Measurements from ENCODE around the gene CAPN14. TPM values are rescaled to one million over a fixed set of nuclear protein-coding genes. Genes with fewer than 3 reads are reported as not detected.

Gene CAPN14
- total RNA-seq, 2 experiments from 2014 or later = 0.59 to 0.69 TPM

DNA sequence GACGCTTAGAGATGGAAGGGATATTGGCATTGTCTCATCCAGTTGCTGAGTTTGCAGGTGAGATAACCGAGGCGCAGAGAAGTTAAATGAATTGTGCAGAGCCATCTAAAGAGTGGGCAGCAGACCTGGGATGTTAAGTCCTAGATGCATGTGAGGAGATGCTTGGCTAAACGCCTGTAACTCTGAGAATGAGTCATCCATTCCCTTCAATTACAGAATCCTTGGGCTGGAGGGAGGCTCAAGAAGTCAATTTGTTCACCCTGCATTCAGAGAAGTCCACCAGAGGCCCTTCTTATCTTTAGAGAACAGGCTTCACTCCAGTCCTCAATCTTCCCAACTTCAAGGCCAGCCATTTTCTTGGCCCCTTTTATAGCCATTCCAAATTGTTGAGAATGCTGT is 18.2 kb upstream of the CAPN14 start:
- TF ChIP-seq, protein P1, sequence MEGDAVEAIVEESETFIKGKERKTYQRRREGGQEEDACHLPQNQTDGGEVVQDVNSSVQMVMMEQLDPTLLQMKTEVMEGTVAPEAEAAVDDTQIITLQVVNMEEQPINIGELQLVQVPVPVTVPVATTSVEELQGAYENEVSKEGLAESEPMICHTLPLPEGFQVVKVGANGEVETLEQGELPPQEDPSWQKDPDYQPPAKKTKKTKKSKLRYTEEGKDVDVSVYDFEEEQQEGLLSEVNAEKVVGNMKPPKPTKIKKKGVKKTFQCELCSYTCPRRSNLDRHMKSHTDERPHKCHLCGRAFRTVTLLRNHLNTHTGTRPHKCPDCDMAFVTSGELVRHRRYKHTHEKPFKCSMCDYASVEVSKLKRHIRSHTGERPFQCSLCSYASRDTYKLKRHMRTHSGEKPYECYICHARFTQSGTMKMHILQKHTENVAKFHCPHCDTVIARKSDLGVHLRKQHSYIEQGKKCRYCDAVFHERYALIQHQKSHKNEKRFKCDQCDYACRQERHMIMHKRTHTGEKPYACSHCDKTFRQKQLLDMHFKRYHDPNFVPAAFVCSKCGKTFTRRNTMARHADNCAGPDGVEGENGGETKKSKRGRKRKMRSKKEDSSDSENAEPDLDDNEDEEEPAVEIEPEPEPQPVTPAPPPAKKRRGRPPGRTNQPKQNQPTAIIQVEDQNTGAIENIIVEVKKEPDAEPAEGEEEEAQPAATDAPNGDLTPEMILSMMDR (IDR thresholded peaks at IDR 0.05) = no peak
- POLR2A ChIA-PET = no interaction called here

DNA sequence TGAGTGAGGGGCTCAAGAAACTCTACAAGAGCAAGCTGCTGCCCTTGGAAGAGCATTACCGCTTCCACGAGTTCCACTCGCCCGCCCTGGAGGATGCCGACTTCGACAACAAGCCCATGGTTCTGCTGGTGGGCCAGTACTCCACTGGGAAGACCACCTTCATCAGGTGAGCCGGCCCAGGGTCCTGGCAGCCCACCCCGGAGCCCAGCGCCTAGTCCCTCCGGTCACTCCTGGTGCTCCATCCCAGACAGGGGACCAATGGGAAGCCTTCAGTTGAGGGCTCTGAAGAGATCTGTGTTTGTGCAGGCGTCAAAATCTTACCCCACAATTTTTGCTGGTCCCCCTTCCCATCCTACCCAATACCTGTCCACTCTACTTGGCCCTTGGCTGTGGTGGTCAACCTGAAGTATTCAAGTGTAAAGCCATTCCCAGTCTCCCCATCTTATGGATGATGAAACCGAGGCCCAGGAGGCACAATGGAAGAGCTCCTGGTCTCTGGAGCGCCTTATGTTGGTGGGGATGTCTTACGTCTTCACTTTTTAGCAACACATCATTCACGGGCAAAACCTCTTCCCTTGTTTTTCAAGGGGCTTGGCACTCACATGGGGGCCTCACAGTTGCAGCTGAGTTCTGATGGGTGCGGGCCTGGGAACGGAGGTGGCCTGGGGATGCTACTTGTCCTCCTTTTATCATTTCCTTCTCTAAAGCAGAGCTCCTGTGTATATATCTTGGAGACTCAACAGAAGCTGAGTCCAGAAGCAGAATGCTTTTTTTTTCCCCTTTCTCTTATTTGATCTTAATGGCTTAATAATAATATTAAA is 17.6 kb upstream of the CAPN14 start:
- H3K27ac Mint-ChIP-seq = no peak overlapping the region
- POLR2A ChIA-PET = no interaction called here
- intact Hi-C loops (cut with micrococcal nuclease) = no loop called here

More for the DNA sequence above, 18.2 kb upstream of the CAPN14 start:
- ATAC-seq = no peak
- CTCF ChIA-PET = no interaction called here
- Mint-ChIP-seq H3K9me3 (no peaks in the 10 kb centered on the region), H3K4me1 (ENCODE audit: low read depth) (peaks cover 12% of the 10 kb centered on the region), H3K27ac (no peak overlapping the region), H3K4me3 (peak overlapping the region; percentile 30), H3K36me3 (ENCODE audit: low read depth) (no peaks in the 10 kb centered on the region), H3K27me3 (no peaks in the 10 kb centered on the region)
- intact Hi-C loops (cut with micrococcal nuclease) = no loop called here
- no peak for DNase-seq

DNA sequence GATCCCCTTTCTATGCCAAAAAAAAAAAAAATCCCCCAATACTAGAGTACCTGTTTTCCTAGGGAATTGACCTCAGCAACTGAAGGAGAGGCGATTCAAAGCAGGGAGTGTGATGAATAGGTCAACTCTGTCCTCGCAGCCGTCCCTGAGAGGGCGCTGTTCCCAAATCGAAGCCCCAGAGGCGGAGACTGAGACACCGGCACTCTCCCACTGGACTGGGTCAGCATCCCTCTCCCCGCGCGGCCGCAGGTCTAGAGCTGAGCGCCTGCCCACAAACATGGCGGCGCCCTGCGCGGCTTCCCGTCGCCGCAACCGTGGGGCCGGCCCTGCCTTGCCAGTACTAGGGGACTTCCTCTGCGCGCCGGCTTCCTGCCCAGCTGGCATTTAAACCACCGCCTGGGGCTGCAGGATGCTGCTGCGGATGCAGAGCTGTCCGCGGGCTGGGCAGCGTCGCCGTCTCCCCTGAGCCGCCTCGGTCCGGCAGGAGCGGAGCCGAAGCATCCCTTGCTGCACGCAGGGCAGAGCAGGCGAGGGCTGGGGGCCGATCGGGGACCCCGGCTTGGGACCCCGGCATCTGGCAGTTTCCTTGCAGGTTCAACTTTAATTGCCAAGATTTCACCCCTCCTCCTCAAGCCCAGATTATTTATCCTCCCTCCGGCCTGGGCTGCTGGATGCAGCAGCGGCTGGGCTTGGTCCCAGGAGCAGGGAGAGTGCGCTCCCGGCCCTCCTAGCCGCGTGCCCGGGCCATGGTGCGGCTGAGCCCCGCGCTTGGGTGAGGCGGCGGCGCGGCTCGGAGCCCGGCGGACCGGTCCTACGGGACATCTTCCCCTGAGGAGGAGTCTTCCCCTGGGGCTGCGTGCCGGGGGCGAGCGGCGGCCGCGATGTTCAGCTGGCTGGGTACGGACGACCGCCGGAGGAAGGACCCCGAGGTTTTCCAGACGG is 16.7 kb upstream of the CAPN14 start, which contains the start of gene EHD3:
EHD3 (plus strand) TSS at position 412 of the 942 bp plus-strand sequence; CDS start at position 882, 470 bp downstream.
- peaks cover 12% of the 10 kb centered on the region for H3K4me1 Mint-ChIP-seq (ENCODE audit: low read depth)
- peak within 1 kb of the TSS; percentile 70 for H3K4me3 Mint-ChIP-seq
- intact Hi-C loops (cut with micrococcal nuclease) = no loop called here
- H3K27me3 Mint-ChIP-seq = no peaks in the 10 kb centered on the region
- H3K36me3 Mint-ChIP-seq (ENCODE audit: low read depth) = no peaks in the 10 kb centered on the region
- ChIA-PET CTCF (interaction anchor here (0.7 to 2.0 kb wide), 6 partner anchors 13 to 527 kb away, joined by 3 to 10 read pairs (median 3); no protein-coding TSS in a partner anchor), POLR2A (interaction anchor here (0.7 kb wide), 1 partner anchor 1121 kb away, joined by 3 read pairs; no protein-coding TSS in a partner anchor)
- H3K27ac Mint-ChIP-seq = no peak within 1 kb of the TSS
- no peaks in the 10 kb centered on the region for H3K9me3 Mint-ChIP-seq
- DNase-seq (peak; percentile 90), ATAC-seq (peak; percentile 98)
- TF ChIP-seq, protein P1 (IDR thresholded peaks at IDR 0.05) = peak; percentile 26

More for the DNA sequence above, 17.6 kb upstream of the CAPN14 start:
- TF ChIP-seq, protein P1 (IDR thresholded peaks at IDR 0.05) = no peak
- CTCF ChIA-PET = interaction anchor here (0.7 to 2.0 kb wide), 2 partner anchors 98 to 528 kb away, joined by 3 to 10 read pairs; no protein-coding TSS in a partner anchor
- Mint-ChIP-seq H3K4me1 (ENCODE audit: low read depth) (peaks cover 12% of the 10 kb centered on the region), H3K9me3 (no peaks in the 10 kb centered on the region), H3K36me3 (ENCODE audit: low read depth) (no peaks in the 10 kb centered on the region), H3K4me3 (peak overlapping the region; percentile 30), H3K27me3 (no peaks in the 10 kb centered on the region)
- no peak for DNase-seq
- ATAC-seq = no peak

DNA sequence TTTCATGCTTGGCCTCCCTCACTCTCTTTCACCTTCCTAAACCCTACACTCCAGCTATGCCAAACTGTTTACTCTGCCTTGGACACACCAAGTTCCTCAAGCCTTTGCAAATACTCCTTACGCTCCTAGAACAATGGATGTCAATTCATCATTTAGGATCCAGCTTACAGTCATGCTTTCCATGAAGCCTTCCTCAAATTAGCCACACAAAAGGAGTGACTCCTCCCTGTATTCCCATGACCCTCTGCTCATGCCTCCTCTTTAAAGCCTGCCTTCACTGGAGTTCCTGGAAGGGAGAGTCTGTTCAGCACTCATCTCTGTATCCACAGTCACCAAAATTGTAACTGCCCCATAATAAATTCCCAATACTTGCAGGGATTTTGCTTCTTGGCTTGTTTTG is 15.9 kb upstream of the CAPN14 start:
- Mint-ChIP-seq H3K27ac (no peak overlapping the region), H3K9me3 (no peaks in the 10 kb centered on the region), H3K27me3 (no peaks in the 10 kb centered on the region), H3K36me3 (ENCODE audit: low read depth) (no peaks in the 10 kb centered on the region), H3K4me1 (ENCODE audit: low read depth) (peaks cover 12% of the 10 kb centered on the region), H3K4me3 (peak overlapping the region; percentile 70)
- CTCF ChIA-PET = interaction anchor here (0.9 to 2.0 kb wide), 4 partner anchors 13 to 522 kb away, joined by 3 to 10 read pairs (median 3); no protein-coding TSS in a partner anchor
- TF ChIP-seq, protein P1 (IDR thresholded peaks at IDR 0.05) = no peak
- intact Hi-C loops (cut with micrococcal nuclease) = no loop called here
- no peak for ATAC-seq
- no peak for DNase-seq
- POLR2A ChIA-PET = interaction anchor here (0.7 kb wide), 1 partner anchor 1122 kb away, joined by 3 read pairs; no protein-coding TSS in a partner anchor

Measured in activated CD8-positive, alpha-beta T cell treated with anti-CD3 and anti-CD28 coated beads for 36 hours (primary cell).